ENCODE data around the gene HOXA3. TPM values are rescaled to one million over a fixed set of nuclear protein-coding genes. Genes with fewer than 3 reads are reported as not detected.

Gene HOXA3
- total RNA-seq, 1 experiment from 2014 or later = 30.2 TPM

DNA sequence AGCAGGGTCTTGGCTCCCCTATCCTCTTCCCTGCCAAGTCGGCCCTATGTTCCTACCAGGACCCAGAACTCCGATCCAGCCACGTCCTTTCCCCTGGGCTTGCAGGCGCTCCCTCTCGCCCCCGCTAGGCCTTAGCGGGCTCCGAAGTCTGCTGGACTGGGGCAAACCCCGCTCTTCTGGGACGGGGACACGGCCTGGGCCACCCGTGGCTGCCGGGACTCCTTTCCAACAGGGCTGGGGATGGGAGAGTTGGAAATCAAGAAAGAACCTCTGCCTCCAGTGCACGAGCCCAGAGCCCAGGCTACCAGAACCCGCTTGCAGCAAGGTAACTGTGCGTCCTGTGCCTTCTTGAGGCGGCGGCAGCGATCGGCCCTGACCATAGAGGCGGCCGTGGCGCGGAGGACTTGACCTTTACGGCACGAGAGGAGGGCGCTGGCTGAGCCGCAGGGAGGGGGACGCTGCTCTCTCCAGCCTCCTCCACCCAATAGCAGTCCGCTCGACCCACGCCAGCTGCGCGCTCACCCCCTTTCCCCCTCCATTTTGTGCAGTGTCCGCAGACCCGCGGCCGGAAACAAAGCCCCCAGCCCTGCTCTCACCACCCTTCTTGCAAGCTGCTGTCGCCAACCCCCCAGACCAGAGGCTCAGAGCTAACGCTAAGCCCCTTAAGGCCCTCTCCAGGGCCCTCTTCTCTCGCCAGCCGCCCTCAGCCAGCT is 39.6 kb upstream of the HOXA3 start:
- ChIA-PET POLR2A (interaction anchor here (0.7 kb wide), 1 partner anchor 186 kb away, joined by 6 read pairs; no protein-coding TSS in a partner anchor), CTCF (no interaction called here)
- in situ Hi-C loops (cut with HindIII; ENCODE audit: low pct_unique_long_range_greater_than_20kb, low sequenced_read_pairs) (no loop called here), intact Hi-C loops (cut with micrococcal nuclease; ENCODE audit: unreplicated experiment) (no loop called here)
- ATAC-seq (no peak), DNase-seq (ENCODE audit: low read depth, low spot score) (no peak)
- peaks cover 4% of the 10 kb centered on the region; the same call in 1 of the 2 replicates for H3K4me1 ChIP-seq (ENCODE audit: control insufficient read depth, insufficient read depth, low read length)
- no peak overlapping the region for H3K27ac ChIP-seq (ENCODE audit: low read length)
- no peaks in the 10 kb centered on the region for H3K9me3 ChIP-seq (ENCODE audit: control insufficient read depth, insufficient read depth, low read depth, low read length)
- no peaks in the 10 kb centered on the region for H3K27me3 ChIP-seq (ENCODE audit: control insufficient read depth, insufficient read depth, low read length)
- no peak overlapping the region for H3K4me3 ChIP-seq (ENCODE audit: low read depth in 2 of 2, low read length in 2 of 2)
- BruUV-seq (replicated peaks) = no TSS peak
- H3K36me3 ChIP-seq (ENCODE audit: control insufficient read depth, insufficient read depth, low read length) = no peaks in the 10 kb centered on the region
- TF ChIP-seq POLR2AphosphoS5 (IDR thresholded peaks at IDR 0.05; ENCODE audit: low read depth, low read length) = no peak
- TF ChIP-seq, protein P1, sequence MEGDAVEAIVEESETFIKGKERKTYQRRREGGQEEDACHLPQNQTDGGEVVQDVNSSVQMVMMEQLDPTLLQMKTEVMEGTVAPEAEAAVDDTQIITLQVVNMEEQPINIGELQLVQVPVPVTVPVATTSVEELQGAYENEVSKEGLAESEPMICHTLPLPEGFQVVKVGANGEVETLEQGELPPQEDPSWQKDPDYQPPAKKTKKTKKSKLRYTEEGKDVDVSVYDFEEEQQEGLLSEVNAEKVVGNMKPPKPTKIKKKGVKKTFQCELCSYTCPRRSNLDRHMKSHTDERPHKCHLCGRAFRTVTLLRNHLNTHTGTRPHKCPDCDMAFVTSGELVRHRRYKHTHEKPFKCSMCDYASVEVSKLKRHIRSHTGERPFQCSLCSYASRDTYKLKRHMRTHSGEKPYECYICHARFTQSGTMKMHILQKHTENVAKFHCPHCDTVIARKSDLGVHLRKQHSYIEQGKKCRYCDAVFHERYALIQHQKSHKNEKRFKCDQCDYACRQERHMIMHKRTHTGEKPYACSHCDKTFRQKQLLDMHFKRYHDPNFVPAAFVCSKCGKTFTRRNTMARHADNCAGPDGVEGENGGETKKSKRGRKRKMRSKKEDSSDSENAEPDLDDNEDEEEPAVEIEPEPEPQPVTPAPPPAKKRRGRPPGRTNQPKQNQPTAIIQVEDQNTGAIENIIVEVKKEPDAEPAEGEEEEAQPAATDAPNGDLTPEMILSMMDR (IDR thresholded peaks at IDR 0.05) = no peak
- no peak for TF ChIP-seq SIN3A (IDR thresholded peaks at IDR 0.05; ENCODE audit: borderline replicate concordance, insufficient read depth, low read depth, low read length)
- no peak for TF ChIP-seq REST (IDR thresholded peaks at IDR 0.05; ENCODE audit: insufficient read depth in 1 of 2, low read depth in 2 of 2, low read length in 1 of 2)
- no peak for TF ChIP-seq TCF7L2 (IDR thresholded peaks at IDR 0.05; ENCODE audit: low read depth, low read length)

DNA sequence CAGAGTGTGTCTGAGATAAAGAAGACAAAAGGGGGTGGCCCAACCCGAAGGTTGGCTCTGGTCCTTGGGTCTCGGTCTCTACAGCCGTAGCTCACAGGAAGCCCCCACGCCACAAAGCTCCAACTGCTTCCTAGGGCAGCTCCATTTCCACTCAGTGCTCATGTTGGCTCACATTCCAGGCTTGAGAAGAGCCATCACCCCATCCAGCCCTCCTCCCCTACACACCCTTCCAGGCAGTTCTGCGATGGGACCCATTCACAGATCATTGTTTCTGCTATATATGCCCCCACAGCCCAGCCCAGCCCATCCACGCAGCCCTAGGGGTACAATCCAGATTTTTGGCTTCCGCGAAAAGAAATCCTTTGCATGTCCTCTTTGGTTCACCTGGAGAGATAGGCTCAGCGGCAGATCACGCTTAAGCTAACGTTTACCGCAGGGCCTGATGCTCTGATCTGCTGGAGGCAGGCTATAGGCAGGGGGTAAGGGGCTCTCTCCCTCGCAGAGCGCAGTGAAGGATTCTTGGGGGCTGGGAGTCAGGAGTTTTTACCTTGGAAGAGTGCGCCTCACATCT is 38.9 kb upstream of the HOXA3 start:
- CTCF ChIA-PET = interaction anchor here (0.6 kb wide), 1 partner anchor 12 kb away, joined by 3 read pairs; no protein-coding TSS in a partner anchor
- no peak for TF ChIP-seq REST (IDR thresholded peaks at IDR 0.05; ENCODE audit: insufficient read depth in 1 of 2, low read depth in 2 of 2, low read length in 1 of 2)
- TF ChIP-seq SIN3A (IDR thresholded peaks at IDR 0.05; ENCODE audit: borderline replicate concordance, insufficient read depth, low read depth, low read length) = no peak
- TF ChIP-seq TCF7L2 (IDR thresholded peaks at IDR 0.05; ENCODE audit: low read depth, low read length) = no peak
- TF ChIP-seq, protein P1 (IDR thresholded peaks at IDR 0.05) = no peak
- TF ChIP-seq POLR2AphosphoS5 (IDR thresholded peaks at IDR 0.05; ENCODE audit: low read depth, low read length) = no peak
- POLR2A ChIA-PET = no interaction called here

More for the DNA sequence above, 38.9 kb upstream of the HOXA3 start:
- intact Hi-C loops (cut with micrococcal nuclease; ENCODE audit: unreplicated experiment) (no loop called here), in situ Hi-C loops (cut with HindIII; ENCODE audit: low pct_unique_long_range_greater_than_20kb, low sequenced_read_pairs) (no loop called here)
- no peaks in the 10 kb centered on the region for H3K9me3 ChIP-seq (ENCODE audit: control insufficient read depth, insufficient read depth, low read depth, low read length)
- DNase-seq (ENCODE audit: low read depth, low spot score) (no peak), ATAC-seq (no peak)
- no peak overlapping the region for H3K4me3 ChIP-seq (ENCODE audit: low read depth in 2 of 2, low read length in 2 of 2)
- peaks cover 4% of the 10 kb centered on the region for H3K4me1 ChIP-seq (ENCODE audit: control insufficient read depth, insufficient read depth, low read length)
- no peak overlapping the region for H3K27ac ChIP-seq (ENCODE audit: low read length)
- no TSS peak for BruUV-seq (replicated peaks)
- H3K27me3 ChIP-seq (ENCODE audit: control insufficient read depth, insufficient read depth, low read length) = no peaks in the 10 kb centered on the region
- no peaks in the 10 kb centered on the region for H3K36me3 ChIP-seq (ENCODE audit: control insufficient read depth, insufficient read depth, low read length)
